ENCODE results near the gene TRMT61A. TPM values are rescaled to one million over a fixed set of nuclear protein-coding genes. Genes with fewer than 3 reads are reported as not detected.

The TRMT61A gene
- total and polyA plus RNA-seq, 9 of the 15 experiments (the other 6 are each of a cell fraction or from before 2014, with no cell fraction given), result 0.10 to 24.8 (median 5.1) TPM

GRCh38 chr14:103519043-103519836 is 9.8 kb upstream of the TRMT61A start (continued):
- no peak for TF ChIP-seq MCM3 (IDR thresholded peaks at IDR 0.05)
- TF ChIP-seq, protein P1, sequence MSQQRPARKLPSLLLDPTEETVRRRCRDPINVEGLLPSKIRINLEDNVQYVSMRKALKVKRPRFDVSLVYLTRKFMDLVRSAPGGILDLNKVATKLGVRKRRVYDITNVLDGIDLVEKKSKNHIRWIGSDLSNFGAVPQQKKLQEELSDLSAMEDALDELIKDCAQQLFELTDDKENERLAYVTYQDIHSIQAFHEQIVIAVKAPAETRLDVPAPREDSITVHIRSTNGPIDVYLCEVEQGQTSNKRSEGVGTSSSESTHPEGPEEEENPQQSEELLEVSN (IDR thresholded peaks at IDR 0.05; ENCODE audit: borderline replicate concordance in 1 of 2, extremely low read depth in 1 of 2, insufficient read depth in 1 of 2, insufficient read length in 1 of 2, low read depth in 1 of 2, low read length in 1 of 2, poor library complexity in 1 of 2, severe bottlenecking in 1 of 2), result peak in 1 of 2 experiments; percentile 4
- TF ChIP-seq ZBTB12 (CRISPR knock-in tag; IDR thresholded peaks at IDR 0.05), result no peak
- no peak for TF ChIP-seq SMAD4 (CRISPR knock-in tag; conservative IDR thresholded peaks at IDR 0.05)
- TF ChIP-seq NKRF (IDR thresholded peaks at IDR 0.05; ENCODE audit: borderline replicate concordance), result no peak
- 0 out of 2 replicates have a peak, but pooled peaks have one; percentile 18 for TF ChIP-seq GATAD2B (IDR thresholded peaks at IDR 0.05; ENCODE audit: borderline replicate concordance)
- TF ChIP-seq ZNF780A (CRISPR knock-in tag; IDR thresholded peaks at IDR 0.05), result no peak
- TF ChIP-seq MAX (CRISPR knock-in tag; IDR thresholded peaks at IDR 0.05), result no peak; the same call in 1 of the 2 replicates
- no peak for TF ChIP-seq ZNF384 (IDR thresholded peaks at IDR 0.05; ENCODE audit: low read depth, low read length)
- no peak for TF ChIP-seq ZC3H11A (IDR thresholded peaks at IDR 0.05; ENCODE audit: low read depth, low read length)
- peak; percentile 67 for TF ChIP-seq GATA2 (CRISPR knock-in tag; IDR thresholded peaks at IDR 0.05)
- TF ChIP-seq ARID1B (IDR thresholded peaks at IDR 0.05), result peak; percentile 56; the same call in 1 of the 2 replicates
- TF ChIP-seq SRSF7 (optimal IDR thresholded peaks at IDR 0.05; ENCODE audit: low read depth, low read length), result no peak
- no peak; the same call in 1 of the 2 replicates for TF ChIP-seq ESRRA (IDR thresholded peaks at IDR 0.05; ENCODE audit: borderline replicate concordance, low read depth)
- no peak for TF ChIP-seq HLTF (IDR thresholded peaks at IDR 0.05)
- no peak for TF ChIP-seq MEIS2 (IDR thresholded peaks at IDR 0.05; ENCODE audit: partially characterized antibody)
- TF ChIP-seq CEBPB (tag; IDR thresholded peaks at IDR 0.05), result no peak
- no peak for TF ChIP-seq SMARCC2 (IDR thresholded peaks at IDR 0.05; ENCODE audit: low read depth)
- TF ChIP-seq PRPF4 (IDR thresholded peaks at IDR 0.05; ENCODE audit: insufficient read depth, low read depth, low read length, poor library complexity, severe bottlenecking), result no peak
- TF ChIP-seq FOXK1 (CRISPR knock-in tag; IDR thresholded peaks at IDR 0.05; ENCODE audit: borderline replicate concordance), result no peak
- no peak for TF ChIP-seq ZNF655 (CRISPR knock-in tag; IDR thresholded peaks at IDR 0.05)
- TF ChIP-seq KDM5B (IDR thresholded peaks at IDR 0.05; ENCODE audit: insufficient replicate concordance, low read depth, low read length), result no peak
- TF ChIP-seq TSC22D4 (tag; IDR thresholded peaks at IDR 0.05), result no peak

All from K562 (cell line).